ENCODE data around the gene LARP7.

- TF ChIP-seq POLR2A (IDR thresholded peaks at IDR 0.05; ENCODE audit: low read length) (no peak), GATA1 (IDR thresholded peaks at IDR 0.05; ENCODE audit: low read depth, low read length) (no peak)
Observed at GRCh38 chr4:112700679-112701078, 63.7 kb downstream of the LARP7 start.

Measured in erythroblast (primary cell).